Adrenal gland (tissue), 5 donors: ENCODE measurements around the gene DNASE1L3.

Experiments
- CTCF ChIP-seq, 6 experiments: fragments of 450-650 bp in 4 of 6; fragments of 200-600 bp in 2 of 6; sonication (generic) in 1 of 6; IDR thresholded peaks; 1 replicate in 5 of 6; 2 replicates in 1 of 6; pipeline versions ENCODE4 v1.5.1 to v1.8.0; 2016 to 2021; ENCODE audit warnings: antibody characterized with exemption in 6 of 6, mild to moderate bottlenecking in 2 of 6, moderate library complexity in 1 of 6
- POLR2A ChIP-seq, 2 donors: fragments of 450-650 bp; IDR thresholded peaks; one replicate each; pipeline ENCODE4 v1.6.1; 2017; ENCODE audit warnings: antibody characterized with exemption in 2 of 2, mild to moderate bottlenecking in 2 of 2, moderate library complexity in 1 of 2
- donor health status: DM: no; HTN: no; CAD: no.

- TF ChIP-seq CTCF (IDR thresholded peaks at IDR 0.05) (no peak), POLR2A (IDR thresholded peaks at IDR 0.05) (no peak)
Measured at GRCh38 chr3:58190291-58190690, 20.5 kb downstream of the DNASE1L3 start.
